Testis (tissue), 3 donors: Measurements from ENCODE around the gene NUDT1. TPM values are rescaled to one million over a fixed set of nuclear protein-coding genes. Genes with fewer than 3 reads are reported as not detected.

Experiments used
- DNase-seq: peaks from one replicate; pipeline ENCODE4 v3.0.0-alpha.2; 2019
- H3K27ac ChIP-seq, 2 donors: fragments of 200-600 bp; sonication (generic); one replicate each; pipeline ENCODE4 v1.5.1; 2019
- H3K27me3 ChIP-seq: fragments of 200-600 bp; sonication (generic); one replicate; pipeline ENCODE4 v1.5.1; 2019
- H3K36me3 ChIP-seq: fragments of 200-600 bp; sonication (generic); one replicate; pipeline ENCODE4 v1.5.1; 2017; ENCODE audit warnings: low read depth; ENCODE audit errors: missing control alignments
- H3K4me1 ChIP-seq: fragments of 200-600 bp; sonication (generic); one replicate; pipeline ENCODE4 v1.5.1; 2019
- H3K4me3 ChIP-seq, 2 donors: fragments of 200-600 bp; sonication (generic); one replicate each; pipeline ENCODE4 v1.5.1; 2017 to 2019
- H3K9me3 ChIP-seq: fragments of 200-600 bp; sonication (generic); one replicate; pipeline ENCODE4 v1.5.1; 2017
- POLR2A ChIP-seq: fragments of 450-650 bp; IDR thresholded peaks from one replicate; pipeline ENCODE4 v1.6.1; 2017; ENCODE audit warnings: antibody characterized with exemption, mild to moderate bottlenecking, moderate library complexity
- WGBS, 2 donors: methylation state at CpG; one replicate each; pipeline ENCODE4 v1.1.5; 2018; 5-methylcytosine and 5-hydroxymethylcytosine counted together
- intact Hi-C: fragments of 100-400 bp; cut with DNase I; formaldehyde crosslinking; loops from one replicate; pipeline ENCODE4 v1.15.1; 2023; ENCODE audit warnings: low total_unique reads
- polyA plus RNA-seq: library from polyadenylated mRNA; stranded (reverse); fragments of 350-450 nt; fragmentation: Illumina TruSeq; extraction: RNeasy Lipid Tissue Mini Kit (QIAGEN cat#74804); gene quantifications from one replicate; pipeline ENCODE4 v1.2.3, GENCODE V29; 2014; ENCODE audit warnings: low read depth, low replicate concordance; ENCODE audit not compliant: insufficient read depth
- total RNA-seq, 2 donors: library from RNA; depleted of rRNA; stranded (reverse); fragments of >200 nt; gene quantifications; one replicate each; pipeline ENCODE4 v1.2.3, GENCODE V29; 2016
- TF ChIP-seq, protein P1 (sequence below), 3 experiments: fragments of 450-650 bp in 2 of 3; fragments of 200-600 bp in 1 of 3; sonication (generic) in 1 of 3; IDR thresholded peaks; one replicate each; pipeline ENCODE4 v1.5.1; 2016 to 2019; ENCODE audit warnings: antibody characterized with exemption in 3 of 3, mild to moderate bottlenecking in 2 of 3, moderate library complexity in 1 of 3

The NUDT1 gene
- total and polyA plus RNA-seq, 3 donors from 2014 or later: 27.5 to 68.0 (median 39.4) TPM

DNA sequence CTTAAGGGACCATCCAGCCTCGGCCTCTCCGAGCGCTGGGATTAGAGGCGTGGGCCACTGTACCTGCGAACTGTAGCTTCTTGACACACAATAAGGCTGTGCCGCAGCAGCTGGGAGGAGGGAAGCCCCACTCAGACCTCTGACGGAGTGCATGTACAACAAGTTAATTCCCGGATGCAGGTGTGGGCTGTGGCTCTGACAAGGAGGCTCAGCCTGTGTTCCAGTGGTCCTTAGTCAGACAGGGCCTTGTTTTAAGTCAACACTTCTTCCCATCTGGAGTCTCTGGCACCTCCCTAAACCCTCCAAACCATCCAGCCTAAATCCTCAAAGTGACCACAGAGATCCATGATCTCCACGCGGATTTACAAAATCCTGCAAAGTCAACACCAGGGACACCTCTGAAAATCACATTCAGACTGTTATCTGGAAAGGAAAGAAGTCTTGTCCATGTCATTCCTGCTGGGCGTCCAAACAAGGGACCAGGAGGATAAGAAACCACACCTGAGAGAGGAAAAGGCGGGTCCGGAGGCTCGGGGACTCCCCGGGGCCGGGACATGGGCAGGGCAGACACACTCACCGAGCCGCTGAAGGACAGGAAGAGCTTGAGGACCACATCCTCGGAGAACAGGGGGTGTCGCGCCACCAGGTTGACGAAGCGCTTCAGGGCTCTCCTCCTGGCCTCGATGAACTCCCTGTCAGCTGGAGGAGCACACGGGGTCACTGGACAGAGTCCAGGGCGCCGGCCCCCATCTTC, 29.4 kb downstream of the NUDT1 start:
- 89 to 93% methylated on average over 22 to 27 of the region's 27 CpGs for WGBS, 2 donors
- intact Hi-C loops: no loop called here
- H3K36me3 ChIP-seq: no peaks in the 10 kb centered on the region
- TF ChIP-seq POLR2A: no peak
- TF ChIP-seq, protein P1, sequence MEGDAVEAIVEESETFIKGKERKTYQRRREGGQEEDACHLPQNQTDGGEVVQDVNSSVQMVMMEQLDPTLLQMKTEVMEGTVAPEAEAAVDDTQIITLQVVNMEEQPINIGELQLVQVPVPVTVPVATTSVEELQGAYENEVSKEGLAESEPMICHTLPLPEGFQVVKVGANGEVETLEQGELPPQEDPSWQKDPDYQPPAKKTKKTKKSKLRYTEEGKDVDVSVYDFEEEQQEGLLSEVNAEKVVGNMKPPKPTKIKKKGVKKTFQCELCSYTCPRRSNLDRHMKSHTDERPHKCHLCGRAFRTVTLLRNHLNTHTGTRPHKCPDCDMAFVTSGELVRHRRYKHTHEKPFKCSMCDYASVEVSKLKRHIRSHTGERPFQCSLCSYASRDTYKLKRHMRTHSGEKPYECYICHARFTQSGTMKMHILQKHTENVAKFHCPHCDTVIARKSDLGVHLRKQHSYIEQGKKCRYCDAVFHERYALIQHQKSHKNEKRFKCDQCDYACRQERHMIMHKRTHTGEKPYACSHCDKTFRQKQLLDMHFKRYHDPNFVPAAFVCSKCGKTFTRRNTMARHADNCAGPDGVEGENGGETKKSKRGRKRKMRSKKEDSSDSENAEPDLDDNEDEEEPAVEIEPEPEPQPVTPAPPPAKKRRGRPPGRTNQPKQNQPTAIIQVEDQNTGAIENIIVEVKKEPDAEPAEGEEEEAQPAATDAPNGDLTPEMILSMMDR (IDR thresholded peaks at IDR 0.05): no peak
- peaks cover 3% of the 10 kb centered on the region for H3K4me1 ChIP-seq
- H3K4me3 ChIP-seq: no peak overlapping the region
- no peak overlapping the region for H3K27ac ChIP-seq
- no peak for DNase-seq
- H3K9me3 ChIP-seq: no peaks in the 10 kb centered on the region
- no peaks in the 10 kb centered on the region for H3K27me3 ChIP-seq

GRCh38 chr7:2272031-2272430, 30.0 kb downstream of the NUDT1 start:
- Histone ChIP-seq H3K27ac (no peak overlapping the region), H3K9me3 (no peaks in the 10 kb centered on the region), H3K36me3 (no peaks in the 10 kb centered on the region), H3K4me3 (no peak overlapping the region), H3K27me3 (no peaks in the 10 kb centered on the region), H3K4me1 (peaks cover 3% of the 10 kb centered on the region)
- intact Hi-C loops: no loop called here
- DNase-seq: no peak
- 89 to 90% methylated on average over 8 to 9 of the region's 9 CpGs for WGBS, 2 donors
- TF ChIP-seq, protein P1 (IDR thresholded peaks at IDR 0.05): no peak
- TF ChIP-seq POLR2A: no peak

- no peak overlapping the region for H3K27ac ChIP-seq
- H3K36me3 ChIP-seq: no peaks in the 10 kb centered on the region
- WGBS, 2 donors: 67 to 86% methylated on average over 16 to 20 of the region's 20 CpGs
- peaks cover 3% of the 10 kb centered on the region for H3K4me1 ChIP-seq
- H3K9me3 ChIP-seq: no peaks in the 10 kb centered on the region
- intact Hi-C loops: no loop called here
- no peaks in the 10 kb centered on the region for H3K27me3 ChIP-seq
- no peak for TF ChIP-seq POLR2A
- TF ChIP-seq, protein P1 (IDR thresholded peaks at IDR 0.05): no peak
- H3K4me3 ChIP-seq: no peak overlapping the region
- DNase-seq: no peak
Observed at GRCh38 chr7:2273866-2274265, 31.8 kb downstream of the NUDT1 start.

DNA sequence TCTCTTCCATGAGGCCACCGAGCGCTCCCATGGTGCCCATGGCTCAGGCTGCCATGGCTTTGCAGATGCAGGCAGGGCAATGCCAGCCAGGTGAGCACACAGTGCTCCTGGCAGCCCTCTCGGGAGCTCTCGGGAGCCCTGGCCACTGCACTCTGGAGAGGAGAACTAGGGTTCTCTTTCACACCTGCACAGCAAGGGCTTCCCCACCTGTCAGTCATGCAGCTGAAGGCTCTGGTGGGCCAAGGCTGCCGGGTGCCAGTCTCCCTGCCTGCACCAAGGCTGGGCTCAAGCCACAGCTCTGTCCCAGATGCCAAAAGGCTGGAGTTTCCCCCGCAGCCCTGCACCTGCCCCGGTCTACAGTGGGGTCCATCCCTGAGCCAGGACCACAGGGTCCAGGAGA, 32.6 kb downstream of the NUDT1 start:
- Histone ChIP-seq H3K4me1 (no peaks in the 10 kb centered on the region), H3K9me3 (no peaks in the 10 kb centered on the region), H3K36me3 (no peaks in the 10 kb centered on the region), H3K27me3 (no peaks in the 10 kb centered on the region), H3K27ac (no peak overlapping the region), H3K4me3 (no peak overlapping the region)
- TF ChIP-seq, protein P1 (IDR thresholded peaks at IDR 0.05): no peak
- no peak for TF ChIP-seq POLR2A
- 82 to 100% methylated on average over 1 to 7 of the region's 7 CpGs for WGBS, 2 donors
- intact Hi-C loops: no loop called here
- no peak for DNase-seq

- Histone ChIP-seq H3K27me3 (no peaks in the 10 kb centered on the region), H3K27ac (no peak overlapping the region), H3K36me3 (no peaks in the 10 kb centered on the region), H3K4me1 (no peaks in the 10 kb centered on the region), H3K9me3 (no peaks in the 10 kb centered on the region), H3K4me3 (no peak overlapping the region)
- no peak for TF ChIP-seq POLR2A
- TF ChIP-seq, protein P1 (IDR thresholded peaks at IDR 0.05): no peak
- intact Hi-C loops: no loop called here
- WGBS, 2 donors: 91 to 93% methylated on average over 16 to 18 of the region's 18 CpGs
- DNase-seq: no peak
Observed at GRCh38 chr7:2275101-2275500, 33.1 kb downstream of the NUDT1 start.
